Measurements from ENCODE around the gene ARSG. TPM values are rescaled to one million over a fixed set of nuclear protein-coding genes. Genes with fewer than 3 reads are reported as not detected.

ARSG gene
- total and polyA plus RNA-seq, 2 of the 4 experiments (the other 2 are of a cell fraction), result 2.9 to 3.0 TPM

- Histone ChIP-seq H3K14ac (replicated peaks; ENCODE audit: low read depth, low read length) (no peak overlapping the region), H3K9me1 (ENCODE audit: insufficient read depth, low read length) (no peaks in the 10 kb centered on the region), H3K23ac (ENCODE audit: low read depth, low read length) (no peak overlapping the region), H2AK5ac (ENCODE audit: low read depth, low read length) (no peak overlapping the region), H3K4ac (ENCODE audit: low read depth, low read length) (no peak overlapping the region), H3K27me3 (ENCODE audit: control insufficient read depth, insufficient read depth, low read length) (no peaks in the 10 kb centered on the region), H2BK15ac (ENCODE audit: low read depth, low read length) (no peak overlapping the region), H2AFZ (replicated peaks; ENCODE audit: low read length, poor library complexity) (no peak overlapping the region), H4K5ac (ENCODE audit: low read depth, low read length) (no peak overlapping the region), H2BK120ac (ENCODE audit: low read depth, low read length) (no peak overlapping the region), H2AK9ac (replicated peaks; ENCODE audit: low read depth, low read length, poor library complexity) (no peak overlapping the region), H4K8ac (ENCODE audit: low read depth in 2 of 2, low read length in 2 of 2) (no peak overlapping the region), H4K20me1 (ENCODE audit: insufficient read depth, low read length) (no peaks in the 10 kb centered on the region), H3K9ac (ENCODE audit: low read depth, low read length) (no peak overlapping the region), H3K9me3 (ENCODE audit: control insufficient read depth, insufficient read depth, low read length) (no peaks in the 10 kb centered on the region), H3K18ac (ENCODE audit: low read depth, low read length) (no peak overlapping the region), H2BK5ac (ENCODE audit: low read depth, low read length, poor library complexity, severe bottlenecking) (no peak overlapping the region), H3K56ac (ENCODE audit: extremely low read depth, insufficient read depth, low read length) (no peak overlapping the region), H3K4me3 (ENCODE audit: insufficient read depth, low read depth, low read length) (no peak overlapping the region), H2BK20ac (ENCODE audit: low read depth, low read length) (no peak overlapping the region), H3K36me3 (ENCODE audit: control insufficient read depth, insufficient read depth, low read length) (peaks cover 41% of the 10 kb centered on the region), H4K91ac (ENCODE audit: insufficient read depth, low read depth, low read length) (no peak overlapping the region), H3K4me1 (ENCODE audit: control insufficient read depth, insufficient read depth, low read length) (peaks cover 3% of the 10 kb centered on the region), H3K27ac (ENCODE audit: insufficient read depth, low read length) (no peak overlapping the region), H3K79me1 (ENCODE audit: low read depth in 1 of 2, low read length in 2 of 2) (peaks cover 0 to 13% of the 10 kb centered on the region in 2 experiments; a peak in 3 of 4 replicates), H3K4me2 (ENCODE audit: low read depth, low read length) (no peak overlapping the region)
- intact Hi-C loops (cut with micrococcal nuclease) (no loop called here), in situ Hi-C loops (cut with MboI; ENCODE audit: low sequenced_read_pairs) (no loop called here), dilution Hi-C loops (cut with HindIII; ENCODE audit: low sequenced_read_pairs, unreplicated experiment) (no loop called here)
- ChIA-PET POLR2A (ENCODE audit: unreplicated experiment) (no interaction called here), CTCF (no interaction called here)
- BruUV-seq (replicated peaks), result no TSS peak
- WGBS, 2 experiments (ENCODE audit: extremely low coverage in 2 of 2, insufficient read length in 1 of 2), result 100% methylated on average over 1 of the region's 11 CpGs; no CpG with 5 or more reads in 1 of the 2 experiments
- ATAC-seq (ENCODE audit: low read depth) (no peak), DNase-seq (no peak)
- TF ChIP-seq FOS (IDR thresholded peaks at IDR 0.05; ENCODE audit: low read depth, low read length) (no peak), SMC3 (IDR thresholded peaks at IDR 0.05; ENCODE audit: low read depth, low read length) (no peak), MAFK (IDR thresholded peaks at IDR 0.05; ENCODE audit: low read depth, low read length) (no peak), USF2 (IDR thresholded peaks at IDR 0.05; ENCODE audit: low read depth, low read length) (no peak), CHD1 (IDR thresholded peaks at IDR 0.05; ENCODE audit: low read depth, low read length) (no peak), NFE2L2 (IDR thresholded peaks at IDR 0.05; ENCODE audit: low read depth, low read length) (no peak), CEBPB (IDR thresholded peaks at IDR 0.05; ENCODE audit: low read depth, low read length) (no peak), BHLHE40 (IDR thresholded peaks at IDR 0.05; ENCODE audit: low read depth, low read length) (no peak), MXI1 (IDR thresholded peaks at IDR 0.05; ENCODE audit: borderline replicate concordance, low read depth, low read length) (no peak), MAZ (IDR thresholded peaks at IDR 0.05; ENCODE audit: borderline replicate concordance, low read depth, low read length) (no peak), ELK1 (IDR thresholded peaks at IDR 0.05; ENCODE audit: borderline replicate concordance, low read depth, low read length) (no peak), RCOR1 (IDR thresholded peaks at IDR 0.05; ENCODE audit: insufficient replicate concordance, low read length) (no peak)
These were observed 152.7 kb downstream of the ARSG start for GRCh38 chr17:68443972-68444464.

Data from IMR-90 (cell line).